GM12878 (cell line): ENCODE results near the gene PON3. TPM values are rescaled to one million over a fixed set of nuclear protein-coding genes. Genes with fewer than 3 reads are reported as not detected.
A peak's percentile ranks its signal among the peaks of the same experiment; 100 is the strongest.

ENCODE experiments used
- BACH1 ChIP-seq: fragments of 450-650 bp; IDR thresholded peaks from 2 replicates; pipeline ENCODE4 v1.6.1; 2017; ENCODE audit warnings: mild to moderate bottlenecking, borderline replicate concordance
- FOS ChIP-seq: IDR thresholded peaks from 3 replicates; pipeline ENCODE4 v1.6.1; 2011; ENCODE audit warnings: borderline replicate concordance; ENCODE audit not compliant: insufficient read length; ENCODE audit errors: extremely low read depth
- MTA3 ChIP-seq: IDR thresholded peaks from 2 replicates; pipeline ENCODE4 v1.6.1; 2012; ENCODE audit warnings: low read length, inconsistent platforms, borderline replicate concordance
- PAX5 ChIP-seq: IDR thresholded peaks from 2 replicates; pipeline ENCODE4 v1.6.1; 2011; ENCODE audit warnings: low read depth, low read length, borderline replicate concordance
- PKNOX1 ChIP-seq: fragments of 450-650 bp; IDR thresholded peaks from 2 replicates; pipeline ENCODE4 v1.6.1; 2016; ENCODE audit warnings: mild to moderate bottlenecking
- ZBTB40 ChIP-seq: fragments of 450-650 bp; IDR thresholded peaks from 2 replicates; pipeline ENCODE4 v1.6.1; 2016; ENCODE audit warnings: mild to moderate bottlenecking, moderate library complexity, borderline replicate concordance
- ZNF274 ChIP-seq: IDR thresholded peaks from one replicate; pipeline ENCODE4 v1.8.0; 2011; ENCODE audit not compliant: insufficient read length, insufficient read depth
- polyA plus RNA-seq, 11 experiments: library from polyadenylated mRNA; depleted of rRNA in 4 of 11; unstranded in 6 of 11; stranded (reverse) in 5 of 11; fragments of >200 nt; fragmentation: Nextera tagmentation in 4 of 11; fragmentation: Illumina TruSeq in 1 of 11; extraction: Ambion mirVana in 4 of 11; extraction: Trizol in 1 of 11; gene quantifications; 1 replicate in 1 of 11; 2 replicates in 10 of 11; pipeline versions ENCODE4 v1.2.1 to v1.2.3, GENCODE V29; 2011 to 2016; ENCODE audit warnings: inconsistent platforms in 2 of 11, missing spikeins in 2 of 11, low read depth in 1 of 11
- total RNA-seq, 4 experiments: library from RNA; depleted of rRNA in 3 of 4; stranded (reverse); fragments of >200 nt in 3 of 4; fragmentation: Illumina TruSeq in 1 of 4; extraction: Trizol in 1 of 4; gene quantifications; 2 replicates each; pipeline versions ENCODE4 v1.2.1 to v1.2.3, GENCODE V29; 2013 to 2021
- TF ChIP-seq, protein P1 (sequence below): fragments of 150-350 bp; IDR thresholded peaks from 2 replicates; pipeline ENCODE4 v1.6.1; 2016; ENCODE audit warnings: low read depth, low read length
- TF ChIP-seq, protein P2 (sequence below): fragments of 150-350 bp; IDR thresholded peaks from 2 replicates; pipeline ENCODE4 v1.6.1; 2014; ENCODE audit warnings: mild to moderate bottlenecking, low read depth, low read length
- TF ChIP-seq, protein P3 (sequence below): fragments of 450-650 bp; IDR thresholded peaks from 2 replicates; pipeline ENCODE4 v1.6.1; 2017; ENCODE audit warnings: mild to moderate bottlenecking, moderate library complexity

The PON3 gene
- total and polyA plus RNA-seq, 10 of the 15 experiments (the other 5 are each of a cell fraction or from before 2014, with no cell fraction given), result 0.45 to 2.0 (median 0.91) TPM

DNA sequence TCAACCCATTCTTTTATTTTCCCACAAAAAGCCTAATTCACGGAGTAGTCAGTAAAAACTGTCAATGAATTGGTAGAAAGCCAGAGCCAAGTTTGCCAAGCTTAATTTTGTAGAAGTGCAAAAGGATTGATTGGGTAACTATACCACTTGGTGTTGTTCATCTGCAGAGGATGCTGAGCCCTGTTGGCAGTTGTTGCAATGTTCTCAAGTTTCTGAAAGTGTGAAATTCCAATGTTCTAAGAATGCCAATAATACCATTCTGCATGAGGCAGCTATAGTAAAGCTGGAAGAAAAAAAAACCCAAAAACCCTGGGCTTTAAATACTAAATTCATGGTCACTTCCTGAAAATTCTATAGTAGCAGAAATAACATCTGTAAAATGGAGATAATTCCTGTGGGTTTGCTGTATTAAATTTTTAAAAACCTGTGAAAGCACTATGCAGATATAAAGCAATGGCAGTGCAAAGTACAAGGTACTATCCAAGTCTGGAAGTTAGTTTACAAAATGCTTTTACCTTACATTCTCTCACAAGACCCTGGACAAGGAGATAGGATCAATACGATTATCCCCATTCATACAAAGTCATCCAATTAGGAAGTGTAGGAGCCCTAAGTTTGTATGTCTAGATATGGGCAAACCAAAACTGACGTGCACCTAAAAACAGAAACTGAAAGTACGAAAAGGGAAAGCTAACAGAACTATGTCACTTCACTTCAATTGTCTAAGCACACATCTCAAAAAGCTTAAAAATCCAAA lies 65.8 kb downstream of the PON3 start (continued):
- TF ChIP-seq PAX5 (no peak), ZBTB40 (no peak), PKNOX1 (peak; percentile 35; the same call in 1 of the 2 replicates), ZNF274 (no peak), BACH1 (no peak), MTA3 (no peak), FOS (no peak)
- TF ChIP-seq, protein P1, sequence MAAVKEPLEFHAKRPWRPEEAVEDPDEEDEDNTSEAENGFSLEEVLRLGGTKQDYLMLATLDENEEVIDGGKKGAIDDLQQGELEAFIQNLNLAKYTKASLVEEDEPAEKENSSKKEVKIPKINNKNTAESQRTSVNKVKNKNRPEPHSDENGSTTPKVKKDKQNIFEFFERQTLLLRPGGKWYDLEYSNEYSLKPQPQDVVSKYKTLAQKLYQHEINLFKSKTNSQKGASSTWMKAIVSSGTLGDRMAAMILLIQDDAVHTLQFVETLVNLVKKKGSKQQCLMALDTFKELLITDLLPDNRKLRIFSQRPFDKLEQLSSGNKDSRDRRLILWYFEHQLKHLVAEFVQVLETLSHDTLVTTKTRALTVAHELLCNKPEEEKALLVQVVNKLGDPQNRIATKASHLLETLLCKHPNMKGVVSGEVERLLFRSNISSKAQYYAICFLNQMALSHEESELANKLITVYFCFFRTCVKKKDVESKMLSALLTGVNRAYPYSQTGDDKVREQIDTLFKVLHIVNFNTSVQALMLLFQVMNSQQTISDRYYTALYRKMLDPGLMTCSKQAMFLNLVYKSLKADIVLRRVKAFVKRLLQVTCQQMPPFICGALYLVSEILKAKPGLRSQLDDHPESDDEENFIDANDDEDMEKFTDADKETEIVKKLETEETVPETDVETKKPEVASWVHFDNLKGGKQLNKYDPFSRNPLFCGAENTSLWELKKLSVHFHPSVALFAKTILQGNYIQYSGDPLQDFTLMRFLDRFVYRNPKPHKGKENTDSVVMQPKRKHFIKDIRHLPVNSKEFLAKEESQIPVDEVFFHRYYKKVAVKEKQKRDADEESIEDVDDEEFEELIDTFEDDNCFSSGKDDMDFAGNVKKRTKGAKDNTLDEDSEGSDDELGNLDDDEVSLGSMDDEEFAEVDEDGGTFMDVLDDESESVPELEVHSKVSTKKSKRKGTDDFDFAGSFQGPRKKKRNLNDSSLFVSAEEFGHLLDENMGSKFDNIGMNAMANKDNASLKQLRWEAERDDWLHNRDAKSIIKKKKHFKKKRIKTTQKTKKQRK, result no peak
- TF ChIP-seq, protein P2, sequence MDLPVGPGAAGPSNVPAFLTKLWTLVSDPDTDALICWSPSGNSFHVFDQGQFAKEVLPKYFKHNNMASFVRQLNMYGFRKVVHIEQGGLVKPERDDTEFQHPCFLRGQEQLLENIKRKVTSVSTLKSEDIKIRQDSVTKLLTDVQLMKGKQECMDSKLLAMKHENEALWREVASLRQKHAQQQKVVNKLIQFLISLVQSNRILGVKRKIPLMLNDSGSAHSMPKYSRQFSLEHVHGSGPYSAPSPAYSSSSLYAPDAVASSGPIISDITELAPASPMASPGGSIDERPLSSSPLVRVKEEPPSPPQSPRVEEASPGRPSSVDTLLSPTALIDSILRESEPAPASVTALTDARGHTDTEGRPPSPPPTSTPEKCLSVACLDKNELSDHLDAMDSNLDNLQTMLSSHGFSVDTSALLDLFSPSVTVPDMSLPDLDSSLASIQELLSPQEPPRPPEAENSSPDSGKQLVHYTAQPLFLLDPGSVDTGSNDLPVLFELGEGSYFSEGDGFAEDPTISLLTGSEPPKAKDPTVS, result no peak
- TF ChIP-seq, protein P3, sequence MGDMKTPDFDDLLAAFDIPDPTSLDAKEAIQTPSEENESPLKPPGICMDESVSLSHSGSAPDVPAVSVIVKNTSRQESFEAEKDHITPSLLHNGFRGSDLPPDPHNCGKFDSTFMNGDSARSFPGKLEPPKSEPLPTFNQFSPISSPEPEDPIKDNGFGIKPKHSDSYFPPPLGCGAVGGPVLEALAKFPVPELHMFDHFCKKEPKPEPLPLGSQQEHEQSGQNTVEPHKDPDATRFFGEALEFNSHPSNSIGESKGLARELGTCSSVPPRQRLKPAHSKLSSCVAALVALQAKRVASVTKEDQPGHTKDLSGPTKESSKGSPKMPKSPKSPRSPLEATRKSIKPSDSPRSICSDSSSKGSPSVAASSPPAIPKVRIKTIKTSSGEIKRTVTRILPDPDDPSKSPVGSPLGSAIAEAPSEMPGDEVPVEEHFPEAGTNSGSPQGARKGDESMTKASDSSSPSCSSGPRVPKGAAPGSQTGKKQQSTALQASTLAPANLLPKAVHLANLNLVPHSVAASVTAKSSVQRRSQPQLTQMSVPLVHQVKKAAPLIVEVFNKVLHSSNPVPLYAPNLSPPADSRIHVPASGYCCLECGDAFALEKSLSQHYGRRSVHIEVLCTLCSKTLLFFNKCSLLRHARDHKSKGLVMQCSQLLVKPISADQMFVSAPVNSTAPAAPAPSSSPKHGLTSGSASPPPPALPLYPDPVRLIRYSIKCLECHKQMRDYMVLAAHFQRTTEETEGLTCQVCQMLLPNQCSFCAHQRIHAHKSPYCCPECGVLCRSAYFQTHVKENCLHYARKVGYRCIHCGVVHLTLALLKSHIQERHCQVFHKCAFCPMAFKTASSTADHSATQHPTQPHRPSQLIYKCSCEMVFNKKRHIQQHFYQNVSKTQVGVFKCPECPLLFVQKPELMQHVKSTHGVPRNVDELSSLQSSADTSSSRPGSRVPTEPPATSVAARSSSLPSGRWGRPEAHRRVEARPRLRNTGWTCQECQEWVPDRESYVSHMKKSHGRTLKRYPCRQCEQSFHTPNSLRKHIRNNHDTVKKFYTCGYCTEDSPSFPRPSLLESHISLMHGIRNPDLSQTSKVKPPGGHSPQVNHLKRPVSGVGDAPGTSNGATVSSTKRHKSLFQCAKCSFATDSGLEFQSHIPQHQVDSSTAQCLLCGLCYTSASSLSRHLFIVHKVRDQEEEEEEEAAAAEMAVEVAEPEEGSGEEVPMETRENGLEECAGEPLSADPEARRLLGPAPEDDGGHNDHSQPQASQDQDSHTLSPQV, result no peak
